Panc1 (cell line): ENCODE results near the gene DLGAP1. TPM values are rescaled to one million over a fixed set of nuclear protein-coding genes. Genes with fewer than 3 reads are reported as not detected.

Experiments
- ATAC-seq: fragments of 200-7000 bp; cut with Tn5 transposase; 2 replicates; pipeline ENCODE4 v1.9.1; 2020; ENCODE audit warnings: mild to moderate bottlenecking, moderate library complexity
- BruUV-seq: library from RNA; stranded (reverse); fragments of 400-500 nt; replicated peaks from 2 replicates; lab custom pipeline; 2021; lab: Mats Ljungman, UMichigan
- CTCF ChIA-PET: fragments of 300-600 bp; sonication (Branson Sonifier 250); formaldehyde crosslinking; loops from one replicate; lab custom pipeline; 2022; ENCODE audit warnings: antibody characterized with exemption; lab: Charles Lee
- POLR2A ChIA-PET: fragments of 300-600 bp; sonication (Branson Sonifier 250); formaldehyde crosslinking; loops from one replicate; lab custom pipeline; 2022; ENCODE audit warnings: antibody characterized with exemption; lab: Charles Lee
- DNase-seq: peaks from one replicate; pipeline ENCODE4 v3.0.0-alpha.2; 2010; ENCODE audit warnings: low read depth, low spot score
- H3K27ac ChIP-seq: 2 replicates; pipeline ENCODE4 v1.5.1; 2011; ENCODE audit warnings: mild to moderate bottlenecking, low read length, inconsistent platforms
- H3K27me3 ChIP-seq: fragments of 200-500 bp; sonication (Bioruptor generic); 2 replicates; pipeline ENCODE4 v1.6.0; 2014; ENCODE audit warnings: low read length, inconsistent platforms; ENCODE audit not compliant: control insufficient read depth, insufficient read depth
- H3K36me3 ChIP-seq: fragments of 200-500 bp; sonication (Bioruptor generic); 2 replicates; pipeline ENCODE4 v1.5.1; 2014; ENCODE audit warnings: inconsistent platforms, mild to moderate bottlenecking, low read length, moderate library complexity; ENCODE audit not compliant: control insufficient read depth, insufficient read depth
- H3K4me1 ChIP-seq: 2 replicates; pipeline ENCODE4 v1.5.1; 2011; ENCODE audit warnings: inconsistent platforms, mild to moderate bottlenecking, low read length, moderate library complexity; ENCODE audit not compliant: control insufficient read depth, insufficient read depth
- H3K4me3 ChIP-seq, 2 experiments: 2 replicates each; pipeline ENCODE4 v1.5.1; 2011 to 2012; ENCODE audit warnings: low read depth in 2 of 2, low read length in 2 of 2, mild to moderate bottlenecking in 2 of 2, inconsistent platforms in 1 of 2, moderate library complexity in 1 of 2
- H3K9me3 ChIP-seq: fragments of 200-500 bp; sonication (Bioruptor generic); 2 replicates; pipeline ENCODE4 v1.5.1; 2014; ENCODE audit warnings: low read depth, mild to moderate bottlenecking, inconsistent platforms, low read length, moderate library complexity; ENCODE audit not compliant: control insufficient read depth, insufficient read depth
- POLR2AphosphoS5 ChIP-seq: IDR thresholded peaks from 2 replicates; pipeline ENCODE4 v1.6.1; 2012; ENCODE audit warnings: mild to moderate bottlenecking, low read depth, low read length, moderate library complexity
- SIN3A ChIP-seq: IDR thresholded peaks from 2 replicates; pipeline ENCODE4 v1.6.1; 2012; ENCODE audit warnings: low read depth, mild to moderate bottlenecking, low read length, moderate library complexity, borderline replicate concordance; ENCODE audit not compliant: insufficient read depth
- TCF7L2 ChIP-seq: IDR thresholded peaks from 2 replicates; pipeline ENCODE4 v1.6.1; 2011; ENCODE audit warnings: mild to moderate bottlenecking, low read depth, low read length, inconsistent platforms
- in situ Hi-C: cut with HindIII; loops from 2 replicates; pipeline ENCODE4 v1.10.0; 2016; ENCODE audit warnings: low sequenced_read_pairs, low pct_unique_long_range_greater_than_20kb
- intact Hi-C: fragments of 100-400 bp; cut with micrococcal nuclease; formaldehyde crosslinking; loops from one replicate; pipeline ENCODE4 v1.10.0; 2022; ENCODE audit not compliant: unreplicated experiment
- total RNA-seq: library from RNA; stranded (reverse); gene quantifications from one replicate; pipeline ENCODE4 v1.2.1, GENCODE V29; 2021; ENCODE audit not compliant: unreplicated experiment
- TF ChIP-seq, protein P1 (sequence below): fragments of 450-650 bp; IDR thresholded peaks from 2 replicates; pipeline ENCODE4 v1.5.1; 2017; ENCODE audit warnings: mild to moderate bottlenecking
- TF ChIP-seq, protein P2 (sequence below), 2 experiments: IDR thresholded peaks; 2 replicates each; pipeline ENCODE4 v1.6.1; 2011 to 2012; ENCODE audit warnings: low read depth in 2 of 2, control low read depth in 1 of 2, low read length in 1 of 2, mild to moderate bottlenecking in 1 of 2, moderate library complexity in 1 of 2; ENCODE audit not compliant: insufficient read depth in 1 of 2

The DLGAP1 gene
- total RNA-seq, 1 experiment from 2014 or later = 1.8 TPM

DNA sequence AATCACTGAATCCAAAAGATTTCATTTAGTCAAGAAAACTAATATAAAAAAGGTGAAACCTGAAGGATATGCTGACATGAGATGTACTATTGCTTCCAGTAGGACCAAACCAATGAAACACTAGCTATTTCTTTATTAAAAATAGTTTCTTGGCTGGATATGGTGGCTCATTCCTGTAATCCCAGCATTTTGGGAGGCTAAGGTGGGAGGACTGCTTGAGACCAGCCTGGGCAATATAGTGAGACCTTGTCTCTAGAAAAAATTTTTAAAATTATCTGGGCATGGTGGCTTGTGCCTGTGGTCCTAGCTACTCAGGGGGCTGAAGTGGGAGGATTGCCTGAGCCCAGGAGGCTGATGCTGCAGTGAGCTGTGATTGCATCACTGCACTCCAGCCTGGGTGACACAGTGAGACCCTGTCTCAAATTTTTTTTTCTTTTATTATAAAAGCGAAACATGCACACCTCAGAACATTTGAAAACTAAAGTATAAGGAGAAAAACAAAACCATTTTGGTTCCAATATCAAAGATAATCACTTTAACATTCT, 738.9 kb downstream of the DLGAP1 start:
- no peaks in the 10 kb centered on the region for H3K9me3 ChIP-seq
- BruUV-seq = no TSS peak
- in situ Hi-C loops = no loop called here

DNA sequence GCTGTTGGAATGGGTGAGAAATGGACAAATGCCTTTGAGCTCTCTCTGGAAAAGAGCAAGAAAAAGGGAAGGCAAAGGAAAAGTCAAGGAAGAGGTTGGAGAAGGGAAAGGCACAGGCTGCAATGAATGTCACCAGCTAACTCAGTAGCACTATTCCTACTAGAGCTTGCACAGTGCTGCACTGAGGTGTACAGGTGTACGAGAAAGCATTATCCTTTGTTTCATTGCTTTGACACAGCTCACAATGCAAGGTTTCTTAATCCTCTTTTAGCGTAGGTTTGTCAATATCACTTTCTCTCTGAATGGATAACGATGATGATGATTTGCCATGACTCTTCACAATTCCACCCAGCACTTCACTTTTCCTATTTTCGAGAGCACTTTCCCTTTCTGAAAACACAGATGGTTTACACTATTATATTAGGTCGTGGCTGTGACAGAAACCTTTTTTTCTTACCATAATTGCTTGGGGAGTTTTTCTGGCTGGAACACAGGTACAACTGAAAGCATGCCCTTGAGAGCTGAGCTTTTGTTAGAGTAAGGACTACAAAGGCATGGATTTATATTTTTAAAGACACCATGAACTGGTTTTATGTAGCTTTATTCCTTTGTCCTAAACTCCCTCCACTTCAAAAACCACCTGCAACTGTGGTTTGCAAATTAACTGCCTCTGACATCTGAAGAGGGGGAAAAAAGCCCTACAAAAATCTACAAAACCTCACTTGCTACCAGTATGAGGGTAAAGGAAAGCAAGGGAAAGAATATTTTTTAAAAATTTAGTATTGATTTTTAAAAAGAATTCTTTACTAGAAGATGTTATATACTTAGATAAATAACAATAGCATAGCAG, 739.7 kb downstream of the DLGAP1 start:
- CTCF ChIA-PET = no interaction called here
- BruUV-seq = no TSS peak
- H3K27ac ChIP-seq = peak overlapping the region; percentile 55
- peaks cover 29% of the 10 kb centered on the region for H3K4me1 ChIP-seq
- H3K9me3 ChIP-seq = no peaks in the 10 kb centered on the region
- H3K36me3 ChIP-seq = no peaks in the 10 kb centered on the region
- intact Hi-C loops = no loop called here
- TF ChIP-seq, protein P1, sequence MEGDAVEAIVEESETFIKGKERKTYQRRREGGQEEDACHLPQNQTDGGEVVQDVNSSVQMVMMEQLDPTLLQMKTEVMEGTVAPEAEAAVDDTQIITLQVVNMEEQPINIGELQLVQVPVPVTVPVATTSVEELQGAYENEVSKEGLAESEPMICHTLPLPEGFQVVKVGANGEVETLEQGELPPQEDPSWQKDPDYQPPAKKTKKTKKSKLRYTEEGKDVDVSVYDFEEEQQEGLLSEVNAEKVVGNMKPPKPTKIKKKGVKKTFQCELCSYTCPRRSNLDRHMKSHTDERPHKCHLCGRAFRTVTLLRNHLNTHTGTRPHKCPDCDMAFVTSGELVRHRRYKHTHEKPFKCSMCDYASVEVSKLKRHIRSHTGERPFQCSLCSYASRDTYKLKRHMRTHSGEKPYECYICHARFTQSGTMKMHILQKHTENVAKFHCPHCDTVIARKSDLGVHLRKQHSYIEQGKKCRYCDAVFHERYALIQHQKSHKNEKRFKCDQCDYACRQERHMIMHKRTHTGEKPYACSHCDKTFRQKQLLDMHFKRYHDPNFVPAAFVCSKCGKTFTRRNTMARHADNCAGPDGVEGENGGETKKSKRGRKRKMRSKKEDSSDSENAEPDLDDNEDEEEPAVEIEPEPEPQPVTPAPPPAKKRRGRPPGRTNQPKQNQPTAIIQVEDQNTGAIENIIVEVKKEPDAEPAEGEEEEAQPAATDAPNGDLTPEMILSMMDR = no peak
- H3K4me3 ChIP-seq = no peak overlapping the region
- H3K27me3 ChIP-seq = no peaks in the 10 kb centered on the region
- DNase-seq (no peak), ATAC-seq (no peak)
- POLR2A ChIA-PET = interaction anchor here (0.6 kb wide), 1 partner anchor 80 kb away, joined by 4 read pairs; no protein-coding TSS in a partner anchor
- in situ Hi-C loops = no loop called here

More for the DNA sequence above, 738.9 kb downstream of the DLGAP1 start:
- Histone ChIP-seq H3K27me3 (no peaks in the 10 kb centered on the region), H3K4me1 (peaks cover 23% of the 10 kb centered on the region), H3K4me3 (no peak overlapping the region), H3K36me3 (no peaks in the 10 kb centered on the region), H3K27ac (peak overlapping the region; percentile 11)
- ChIA-PET CTCF (no interaction called here), POLR2A (interaction anchor here (0.6 kb wide), 1 partner anchor 81 kb away, joined by 4 read pairs; no protein-coding TSS in a partner anchor)
- TF ChIP-seq SIN3A (no peak), POLR2AphosphoS5 (no peak), TCF7L2 (no peak)
- TF ChIP-seq, protein P2, sequence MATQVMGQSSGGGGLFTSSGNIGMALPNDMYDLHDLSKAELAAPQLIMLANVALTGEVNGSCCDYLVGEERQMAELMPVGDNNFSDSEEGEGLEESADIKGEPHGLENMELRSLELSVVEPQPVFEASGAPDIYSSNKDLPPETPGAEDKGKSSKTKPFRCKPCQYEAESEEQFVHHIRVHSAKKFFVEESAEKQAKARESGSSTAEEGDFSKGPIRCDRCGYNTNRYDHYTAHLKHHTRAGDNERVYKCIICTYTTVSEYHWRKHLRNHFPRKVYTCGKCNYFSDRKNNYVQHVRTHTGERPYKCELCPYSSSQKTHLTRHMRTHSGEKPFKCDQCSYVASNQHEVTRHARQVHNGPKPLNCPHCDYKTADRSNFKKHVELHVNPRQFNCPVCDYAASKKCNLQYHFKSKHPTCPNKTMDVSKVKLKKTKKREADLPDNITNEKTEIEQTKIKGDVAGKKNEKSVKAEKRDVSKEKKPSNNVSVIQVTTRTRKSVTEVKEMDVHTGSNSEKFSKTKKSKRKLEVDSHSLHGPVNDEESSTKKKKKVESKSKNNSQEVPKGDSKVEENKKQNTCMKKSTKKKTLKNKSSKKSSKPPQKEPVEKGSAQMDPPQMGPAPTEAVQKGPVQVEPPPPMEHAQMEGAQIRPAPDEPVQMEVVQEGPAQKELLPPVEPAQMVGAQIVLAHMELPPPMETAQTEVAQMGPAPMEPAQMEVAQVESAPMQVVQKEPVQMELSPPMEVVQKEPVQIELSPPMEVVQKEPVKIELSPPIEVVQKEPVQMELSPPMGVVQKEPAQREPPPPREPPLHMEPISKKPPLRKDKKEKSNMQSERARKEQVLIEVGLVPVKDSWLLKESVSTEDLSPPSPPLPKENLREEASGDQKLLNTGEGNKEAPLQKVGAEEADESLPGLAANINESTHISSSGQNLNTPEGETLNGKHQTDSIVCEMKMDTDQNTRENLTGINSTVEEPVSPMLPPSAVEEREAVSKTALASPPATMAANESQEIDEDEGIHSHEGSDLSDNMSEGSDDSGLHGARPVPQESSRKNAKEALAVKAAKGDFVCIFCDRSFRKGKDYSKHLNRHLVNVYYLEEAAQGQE (IDR thresholded peaks at IDR 0.05; ENCODE audit: insufficient read depth in 1 of 2, low read depth in 2 of 2, low read length in 1 of 2) = no peak
- TF ChIP-seq, protein P1 = no peak
- no peak for ATAC-seq
- DNase-seq = no peak
- intact Hi-C loops = no loop called here
